ENCODE measurements around the gene RND2. TPM values are rescaled to one million over a fixed set of nuclear protein-coding genes. Genes with fewer than 3 reads are reported as not detected.
A peak's percentile ranks its signal among the peaks of the same experiment; 100 is the strongest.

The RND2 gene
- polyA plus RNA-seq, 3 donors = not detected

DNA sequence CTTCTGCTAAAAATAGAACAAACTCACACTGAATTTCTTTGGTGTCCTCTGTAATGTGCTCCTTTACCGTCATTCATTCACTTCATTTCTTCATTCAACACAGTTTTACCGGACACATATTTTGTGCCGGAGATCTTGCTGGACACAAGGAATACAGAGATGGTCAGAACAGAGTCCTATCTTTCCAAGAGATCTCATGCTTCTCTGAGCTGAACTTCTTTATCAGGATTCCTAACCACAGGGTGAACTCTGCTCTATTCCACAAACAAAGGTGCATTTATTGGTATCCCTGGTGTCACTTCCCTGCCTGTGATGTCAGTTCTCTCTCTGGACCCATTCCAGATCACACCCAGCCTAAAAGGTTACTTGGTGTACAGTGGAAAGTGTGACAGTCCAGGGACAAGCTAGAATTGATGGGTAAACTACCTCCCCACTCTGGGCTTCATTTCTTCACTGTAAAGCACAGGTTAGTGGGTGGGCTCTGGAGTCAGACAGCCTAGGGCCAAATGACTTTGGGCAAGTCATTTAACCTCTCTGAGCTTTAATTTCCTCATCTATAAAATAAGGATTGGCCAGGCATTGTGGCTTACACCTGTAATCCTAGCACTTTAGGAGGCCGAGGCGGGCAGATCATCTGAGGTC, 14.2 kb upstream of the RND2 start:
- Histone ChIP-seq H3K27ac (ENCODE audit: low read depth in 1 of 2, low read length in 2 of 2) (no peak overlapping the region), H3K79me2 (ENCODE audit: insufficient read depth, low read length) (peaks cover 31% of the 10 kb centered on the region), H4K20me1 (ENCODE audit: insufficient read depth, low read length) (peaks cover 21% of the 10 kb centered on the region), H3K4me1 (ENCODE audit: control insufficient read depth in 1 of 2, insufficient read depth in 2 of 2, low read length in 2 of 2) (peaks cover 30 to 35% of the 10 kb centered on the region in 2 donors), H3K4me3 (replicated peaks in 1 of 3; ENCODE audit: low read depth in 2 of 3, low read length in 3 of 3) (no peak overlapping the region), H3K27me3 (ENCODE audit: control insufficient read depth in 2 of 2, insufficient read depth in 2 of 2, low read length in 2 of 2) (no peaks in the 10 kb centered on the region), H3K9me3 (replicated peaks in 1 of 2; ENCODE audit: control insufficient read depth in 1 of 2, insufficient read depth in 1 of 2, low read length in 2 of 2) (no peaks in the 10 kb centered on the region), H3K4me2 (replicated peaks; ENCODE audit: extremely low read depth, low read length, poor library complexity, severe bottlenecking) (no peak overlapping the region), H3K9ac (ENCODE audit: insufficient read depth, low read length, poor library complexity, severe bottlenecking) (no peak overlapping the region), H2AFZ (ENCODE audit: insufficient read depth, low read depth, low read length, poor library complexity, severe bottlenecking) (no peak overlapping the region), H3K36me3 (replicated peaks in 1 of 2; ENCODE audit: control insufficient read depth in 1 of 2, insufficient read depth in 2 of 2, low read length in 2 of 2) (peaks cover 34 to 48% of the 10 kb centered on the region in 2 donors)
- H3K27ac Mint-ChIP-seq = peak overlapping the region in 1 of 7 donors; percentile 21
- peaks cover 46 to 51% of the 10 kb centered on the region in 2 donors for H3K36me3 Mint-ChIP-seq
- 100% methylated on average over 3 of the region's 5 CpGs for WGBS (ENCODE audit: insufficient coverage)
- H3K27me3 Mint-ChIP-seq (ENCODE audit: low read depth in 3 of 3) = no peaks in the 10 kb centered on the region
- peaks cover 51% of the 10 kb centered on the region for H3K4me1 Mint-ChIP-seq
- DNase-seq = no peak
- no peaks in the 10 kb centered on the region for H3K9me3 Mint-ChIP-seq
- intact Hi-C loops (cut with micrococcal nuclease) = loop anchor here in 1 of 2 donors (10.0 kb wide), 1 partner anchor 114 kb away; the partner anchor contains the start of gene BRCA1
- TF ChIP-seq, protein P1, sequence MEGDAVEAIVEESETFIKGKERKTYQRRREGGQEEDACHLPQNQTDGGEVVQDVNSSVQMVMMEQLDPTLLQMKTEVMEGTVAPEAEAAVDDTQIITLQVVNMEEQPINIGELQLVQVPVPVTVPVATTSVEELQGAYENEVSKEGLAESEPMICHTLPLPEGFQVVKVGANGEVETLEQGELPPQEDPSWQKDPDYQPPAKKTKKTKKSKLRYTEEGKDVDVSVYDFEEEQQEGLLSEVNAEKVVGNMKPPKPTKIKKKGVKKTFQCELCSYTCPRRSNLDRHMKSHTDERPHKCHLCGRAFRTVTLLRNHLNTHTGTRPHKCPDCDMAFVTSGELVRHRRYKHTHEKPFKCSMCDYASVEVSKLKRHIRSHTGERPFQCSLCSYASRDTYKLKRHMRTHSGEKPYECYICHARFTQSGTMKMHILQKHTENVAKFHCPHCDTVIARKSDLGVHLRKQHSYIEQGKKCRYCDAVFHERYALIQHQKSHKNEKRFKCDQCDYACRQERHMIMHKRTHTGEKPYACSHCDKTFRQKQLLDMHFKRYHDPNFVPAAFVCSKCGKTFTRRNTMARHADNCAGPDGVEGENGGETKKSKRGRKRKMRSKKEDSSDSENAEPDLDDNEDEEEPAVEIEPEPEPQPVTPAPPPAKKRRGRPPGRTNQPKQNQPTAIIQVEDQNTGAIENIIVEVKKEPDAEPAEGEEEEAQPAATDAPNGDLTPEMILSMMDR (IDR thresholded peaks at IDR 0.05) = no peak
- no peak overlapping the region for H3K4me3 Mint-ChIP-seq

- H3K9me3 ChIP-seq (replicated peaks in 1 of 2; ENCODE audit: control insufficient read depth in 1 of 2, insufficient read depth in 1 of 2, low read length in 2 of 2) = no peaks in the 10 kb centered on the region
- Mint-ChIP-seq H3K4me1 (peaks cover 48% of the 10 kb centered on the region), H3K27me3 (ENCODE audit: low read depth in 3 of 3) (no peaks in the 10 kb centered on the region), H3K27ac (peak overlapping the region in 2 of 7 donors; percentile 16 to 18), H3K9me3 (no peaks in the 10 kb centered on the region), H3K4me3 (no peak overlapping the region), H3K36me3 (peaks cover 54 to 60% of the 10 kb centered on the region in 2 donors)
- H3K9ac ChIP-seq (ENCODE audit: insufficient read depth, low read length, poor library complexity, severe bottlenecking) = no peak overlapping the region
- peaks cover 26% of the 10 kb centered on the region in 2 donors for H3K4me1 ChIP-seq (ENCODE audit: control insufficient read depth in 1 of 2, insufficient read depth in 2 of 2, low read length in 2 of 2)
- H3K36me3 ChIP-seq (replicated peaks in 1 of 2; ENCODE audit: control insufficient read depth in 1 of 2, insufficient read depth in 2 of 2, low read length in 2 of 2) = peaks cover 39 to 55% of the 10 kb centered on the region in 2 donors
- peaks cover 21% of the 10 kb centered on the region for H4K20me1 ChIP-seq (ENCODE audit: insufficient read depth, low read length)
- TF ChIP-seq, protein P1 (IDR thresholded peaks at IDR 0.05) = no peak
- peaks cover 28% of the 10 kb centered on the region for H3K79me2 ChIP-seq (ENCODE audit: insufficient read depth, low read length)
- no peak overlapping the region for H3K4me2 ChIP-seq (replicated peaks; ENCODE audit: extremely low read depth, low read length, poor library complexity, severe bottlenecking)
- DNase-seq = no peak
- H3K4me3 ChIP-seq (replicated peaks in 1 of 3; ENCODE audit: low read depth in 2 of 3, low read length in 3 of 3) = no peak overlapping the region
- intact Hi-C loops (cut with micrococcal nuclease) = loop anchor here in 1 of 2 donors (10.0 kb wide), 1 partner anchor 113 kb away; the partner anchor contains the start of gene BRCA1
- no peak overlapping the region for H2AFZ ChIP-seq (ENCODE audit: insufficient read depth, low read depth, low read length, poor library complexity, severe bottlenecking)
- no peak overlapping the region for H3K27ac ChIP-seq (ENCODE audit: low read depth in 1 of 2, low read length in 2 of 2)
- 94% methylated on average over 10 of the region's 15 CpGs for WGBS (ENCODE audit: insufficient coverage)
- no peaks in the 10 kb centered on the region for H3K27me3 ChIP-seq (ENCODE audit: control insufficient read depth in 2 of 2, insufficient read depth in 2 of 2, low read length in 2 of 2)
These were observed 13.1 kb upstream of the RND2 start for GRCh38 chr17:43011728-43012472.

Measured in CD14-positive monocyte (primary cell).